HT1080 (cell line): Measurements from ENCODE around the gene EPHB6. TPM values are rescaled to one million over a fixed set of nuclear protein-coding genes. Genes with fewer than 3 reads are reported as not detected.

ENCODE experiments used
- DNase-seq: peaks from one replicate; pipeline ENCODE4 v3.0.0-alpha.2; 2015; ENCODE audit warnings: low read depth
- total RNA-seq: library from RNA; depleted of rRNA; stranded (reverse); fragments of >200 nt; shearing (Covaris generic); gene quantifications from 2 replicates; pipeline ENCODE4 v1.2.3, GENCODE V29; 2014

Gene EPHB6
- total RNA-seq, 1 experiment from 2014 or later = 4.0 TPM

GRCh38 chr7:142832417-142832816 is 22.5 kb upstream of the EPHB6 start:
- no peak for DNase-seq

GRCh38 chr7:142833174-142834048 is 21.5 kb upstream of the EPHB6 start:
- DNase-seq = peak; percentile 64

GRCh38 chr7:142835487-142835886 is 19.4 kb upstream of the EPHB6 start:
- DNase-seq = no peak

- no peak for DNase-seq
Measured at GRCh38 chr7:142836426-142836825, 18.4 kb upstream of the EPHB6 start.

- DNase-seq = peak; percentile 33
Measured at GRCh38 chr7:142838461-142839213, 16.2 kb upstream of the EPHB6 start.

- DNase-seq = no peak
Measured at GRCh38 chr7:142842251-142842766, 12.6 kb upstream of the EPHB6 start.

- peak; percentile 48 for DNase-seq
Measured at GRCh38 chr7:142847353-142847752, 7.5 kb upstream of the EPHB6 start.

GRCh38 chr7:142851269-142851668 is 3.6 kb upstream of the EPHB6 start:
- no peak for DNase-seq

- no peak for DNase-seq
Measured at GRCh38 chr7:142851919-142852318, 3.0 kb upstream of the EPHB6 start.

GRCh38 chr7:142853739-142854371 is 1.0 kb upstream of the EPHB6 start:
- peak; percentile 69 for DNase-seq

- no peak for DNase-seq
Measured at GRCh38 chr7:142855114-142855743, 353 bp downstream of the EPHB6 start.

GRCh38 chr7:142855756-142856564 is 1.1 kb downstream of the EPHB6 start:
- DNase-seq = no peak

- no peak for DNase-seq
Measured at GRCh38 chr7:142856565-142857245, 1.8 kb downstream of the EPHB6 start.

- no peak for DNase-seq
Measured at GRCh38 chr7:142857625-142858024, 2.7 kb downstream of the EPHB6 start.

GRCh38 chr7:142859411-142859810 is 4.5 kb downstream of the EPHB6 start:
- DNase-seq = no peak

- no peak for DNase-seq
Measured at GRCh38 chr7:142859829-142860228, 5.0 kb downstream of the EPHB6 start.

GRCh38 chr7:142860968-142861367 is 6.1 kb downstream of the EPHB6 start:
- no peak for DNase-seq

- DNase-seq = no peak
Measured at GRCh38 chr7:142862351-142862750, 7.5 kb downstream of the EPHB6 start.

- DNase-seq = no peak
Measured at GRCh38 chr7:142862786-142863400, 8.0 kb downstream of the EPHB6 start.
